ENCODE results near the gene FLNA. TPM values are rescaled to one million over a fixed set of nuclear protein-coding genes. Genes with fewer than 3 reads are reported as not detected.

The FLNA gene
- total RNA-seq, 2 donors from 2014 or later = 1,711 to 2,337 TPM

DNA sequence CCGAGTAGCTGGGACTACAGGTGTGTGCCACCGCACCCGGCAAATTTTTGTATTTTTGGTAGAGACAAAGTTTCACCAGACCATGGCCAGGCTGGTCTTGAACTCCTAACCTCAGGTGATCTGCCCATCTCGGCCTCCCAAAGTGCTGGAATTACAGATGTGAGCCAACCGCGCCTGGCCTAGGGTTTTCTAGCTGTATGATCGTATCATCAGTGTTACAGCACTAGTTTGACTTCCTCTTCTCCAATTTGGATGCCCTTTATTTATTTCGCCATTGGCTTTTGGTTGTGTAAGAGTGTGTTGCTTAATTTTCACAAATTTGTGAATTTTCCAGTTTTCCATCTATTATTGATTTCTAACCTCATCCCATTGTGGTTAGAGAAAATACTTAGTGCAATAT lies 73.6 kb downstream of the FLNA start:
- no peak overlapping the region for H3K27ac ChIP-seq
- no peak overlapping the region for H3K4me3 ChIP-seq
- H3K27me3 ChIP-seq (replicated peaks; ENCODE audit: insufficient read depth) = no peaks in the 10 kb centered on the region
- no peaks in the 10 kb centered on the region for H3K4me1 ChIP-seq (replicated peaks)
- DNase-seq (ENCODE audit: low spot score) = no peak
- 97% methylated on average over 8 of the region's 8 CpGs for WGBS
- no peaks in the 10 kb centered on the region for H3K36me3 ChIP-seq
- H3K9me3 ChIP-seq = no peaks in the 10 kb centered on the region
- intact Hi-C loops (cut with DNase I) = no loop called here
- no peak for TF ChIP-seq POLR2A (IDR thresholded peaks at IDR 0.05)
- no peak for TF ChIP-seq POLR2AphosphoS5 (IDR thresholded peaks at IDR 0.05)
- TF ChIP-seq CTCF (IDR thresholded peaks at IDR 0.05) = no peak

Small RNA genes within 50 kb of the gene (small RNA-seq; reads per million reads assigned to genes)
- 0 reads per million in 2 donors for gene SNORA70

Other genes starting within 250 kb of the FLNA start
- gene OPN1LW, start 230.4 kb downstream of the FLNA start, total RNA-seq = not detected
- not detected for gene OPN1MW, start 192.0 kb downstream of the FLNA start, total RNA-seq
- gene OPN1MW2, start 154.9 kb downstream of the FLNA start, total RNA-seq = not detected
- not detected for gene OPN1MW3, start 117.1 kb downstream of the FLNA start, total RNA-seq
- 1 to 10 TPM in 1 of 2 donors, not detected in 1; 1.5 TPM for gene TEX28, start 79.5 kb downstream of the FLNA start, total RNA-seq
- 100 to 1,000 TPM in 1 of 2 donors, not detected in 1; 113 TPM for gene TKTL1, start 78.8 kb downstream of the FLNA start, total RNA-seq
- gene EMD, start 4.7 kb upstream of the FLNA start, total RNA-seq = 10 to 100 TPM; 61.4 to 66.1 TPM
- 1,000 to 10,000 TPM; 3,702 to 5,500 TPM for gene RPL10, start 23.7 kb upstream of the FLNA start, total RNA-seq
- 10 to 100 TPM; 36.8 to 70.7 TPM for gene DNASE1L1, start 34.6 kb upstream of the FLNA start, total RNA-seq
- 10 to 100 TPM; 25.7 to 56.5 TPM for gene TAFAZZIN, start 36.9 kb upstream of the FLNA start, total RNA-seq
- gene ATP6AP1, start 54.0 kb upstream of the FLNA start, total RNA-seq = 100 to 1,000 TPM; 110 to 149 TPM
- gene GDI1, start 62.5 kb upstream of the FLNA start, total RNA-seq = 100 to 1,000 TPM in 1 of 2 donors, 10 to 100 TPM in 1; 52.9 to 148 TPM
- 10 to 100 TPM; 32.9 to 35.8 TPM for gene FAM50A, start 69.5 kb upstream of the FLNA start, total RNA-seq
- gene PLXNA3, start 83.6 kb upstream of the FLNA start, total RNA-seq = 10 to 100 TPM; 15.7 to 21.0 TPM
- 10 to 100 TPM; 39.1 to 44.2 TPM for gene LAGE3, start 104.6 kb upstream of the FLNA start, total RNA-seq
- gene UBL4A, start 112.0 kb upstream of the FLNA start, total RNA-seq = 10 to 100 TPM; 31.9 to 53.7 TPM
- 10 to 100 TPM; 28.0 to 45.6 TPM for gene SLC10A3, start 116.0 kb upstream of the FLNA start, total RNA-seq
- 10 to 100 TPM; 52.0 to 72.7 TPM for gene FAM3A, start 141.6 kb upstream of the FLNA start, total RNA-seq
- gene G6PD, start 172.2 kb upstream of the FLNA start, total RNA-seq = 100 to 1,000 TPM in 1 of 2 donors, 10 to 100 TPM in 1; 27.9 to 300 TPM
- gene IKBKG, start 173.0 kb upstream of the FLNA start, total RNA-seq = 10 to 100 TPM; 16.4 to 31.7 TPM
- 10 to 100 TPM in 1 of 2 donors, not detected in 1; 11.8 TPM for gene CTAG1A, start 210.5 kb upstream of the FLNA start, total RNA-seq
- 1 to 10 TPM in 1 of 2 donors, not detected in 1; 8.7 TPM for gene CTAG1B, start 244.6 kb upstream of the FLNA start, total RNA-seq